HepG2 (cell line): ENCODE results near the gene ELL. TPM values are rescaled to one million over a fixed set of nuclear protein-coding genes. Genes with fewer than 3 reads are reported as not detected.
A peak's percentile ranks its signal among the peaks of the same experiment; 100 is the strongest.

Source experiments
- ATF7 ChIP-seq, 2 experiments: fragments of 450-650 bp in 1 of 2; sonication (generic) in 1 of 2; formaldehyde crosslinking in 1 of 2; IDR thresholded peaks; 2 replicates each; pipeline versions ENCODE4 v1.4.0 to v1.6.1; 2016 to 2020; ENCODE audit warnings: antibody characterized with exemption in 1 of 2, mild to moderate bottlenecking in 1 of 2, missing genetic modification reagents in 1 of 2
- ELF4 ChIP-seq: sonication (generic); formaldehyde crosslinking; IDR thresholded peaks from 2 replicates; pipeline ENCODE4 v1.5.0; 2020; ENCODE audit warnings: missing genetic modification reagents, mild to moderate bottlenecking, moderate library complexity, borderline replicate concordance
- KDM1A ChIP-seq: IDR thresholded peaks from 2 replicates; pipeline ENCODE4 v1.6.1; 2016; ENCODE audit warnings: missing compliant biosample characterization
- NRL ChIP-seq: sonication (generic); formaldehyde crosslinking; IDR thresholded peaks from 2 replicates; pipeline ENCODE4 v1.5.0; 2020; ENCODE audit warnings: missing genetic modification reagents, mild to moderate bottlenecking, moderate library complexity, borderline replicate concordance
- RBFOX2 ChIP-seq: fragments of 200-400 bp; formaldehyde crosslinking; IDR thresholded peaks from 2 replicates; pipeline ENCODE4 v1.6.1; 2017; ENCODE audit warnings: low read depth, mild to moderate bottlenecking, low read length
- REPIN1 ChIP-seq: sonication (generic); formaldehyde crosslinking; IDR thresholded peaks from 2 replicates; pipeline ENCODE4 v1.8.0; 2022; ENCODE audit warnings: missing genetic modification reagents, low read depth, mild to moderate bottlenecking, borderline replicate concordance
- RNF2 ChIP-seq: fragments of 450-650 bp; conservative IDR thresholded peaks from 2 replicates; pipeline ENCODE4 v1.6.1; 2016; ENCODE audit warnings: low read depth
- SMARCC2 ChIP-seq: fragments of 450-650 bp; IDR thresholded peaks from 2 replicates; pipeline ENCODE4 v1.6.1; 2017; ENCODE audit warnings: antibody characterized with exemption, mild to moderate bottlenecking
- ZBTB38 ChIP-seq: sonication (generic); formaldehyde crosslinking; IDR thresholded peaks from 2 replicates; pipeline ENCODE4 v1.5.1; 2020; ENCODE audit warnings: mild to moderate bottlenecking, missing genetic modification reagents
- ZFYVE20 ChIP-seq: sonication (generic); formaldehyde crosslinking; IDR thresholded peaks from 2 replicates; pipeline ENCODE4 v1.8.0; 2023; ENCODE audit warnings: low read depth, mild to moderate bottlenecking, moderate library complexity, missing genetic modification reagents, borderline replicate concordance
- ZNF12 ChIP-seq: sonication (generic); formaldehyde crosslinking; IDR thresholded peaks from 2 replicates; pipeline ENCODE4 v1.5.0; 2020; ENCODE audit warnings: missing genetic modification reagents
- ZNF230 ChIP-seq: sonication (generic); formaldehyde crosslinking; IDR thresholded peaks from 2 replicates; pipeline ENCODE4 v1.4.0; 2020; ENCODE audit warnings: mild to moderate bottlenecking, missing genetic modification reagents
- ZNF3 ChIP-seq: IDR thresholded peaks from 2 replicates; pipeline ENCODE4 v1.7.0; 2017; ENCODE audit warnings: inconsistent platforms
- ZNF350 ChIP-seq: sonication (generic); formaldehyde crosslinking; IDR thresholded peaks from 2 replicates; pipeline ENCODE4 v1.4.0; 2020; ENCODE audit warnings: mild to moderate bottlenecking, low read depth, missing genetic modification reagents, borderline replicate concordance
- ZNF7 ChIP-seq: IDR thresholded peaks from 2 replicates; pipeline ENCODE4 v1.6.1; 2016; ENCODE audit warnings: missing biosample characterization, missing genetic modification reagents
- ZNF772 ChIP-seq: sonication (generic); formaldehyde crosslinking; IDR thresholded peaks from 2 replicates; pipeline ENCODE4 v1.5.0; 2020; ENCODE audit warnings: mild to moderate bottlenecking, missing genetic modification reagents
- polyA plus RNA-seq, 8 experiments: library from polyadenylated mRNA; depleted of rRNA in 3 of 8; stranded (reverse) in 7 of 8; unstranded in 1 of 8; fragments of >200 nt; fragmentation: Illumina TruSeq in 4 of 8; extraction: Trizol in 4 of 8; gene quantifications; 2 replicates each; pipeline versions ENCODE4 v1.2.1 to v1.2.3, GENCODE V29; 2011 to 2016; ENCODE audit warnings: low read depth in 4 of 8, missing spikeins in 1 of 8, mixed read lengths in 1 of 8; ENCODE audit not compliant: insufficient read depth in 1 of 8
- total RNA-seq, 5 experiments: library from RNA; depleted of rRNA; stranded (reverse); fragments of >200 nt; fragmentation: Illumina TruSeq; extraction: Trizol; gene quantifications; 2 replicates each; pipeline ENCODE4 v1.2.3, GENCODE V29; 2016; ENCODE audit warnings: low read depth in 1 of 5
- TF ChIP-seq, protein P1 (sequence below): fragments of 450-650 bp; IDR thresholded peaks from 2 replicates; pipeline ENCODE4 v1.6.1; 2016
- TF ChIP-seq, protein P2 (sequence below): sonication (generic); formaldehyde crosslinking; IDR thresholded peaks from 2 replicates; pipeline ENCODE4 v1.5.0; 2020; ENCODE audit warnings: missing genetic modification reagents, mild to moderate bottlenecking, borderline replicate concordance
- TF ChIP-seq, protein P3 (sequence below): sonication (generic); formaldehyde crosslinking; IDR thresholded peaks from 2 replicates; pipeline ENCODE4 v1.4.0; 2020; ENCODE audit warnings: missing genetic modification reagents
- TF ChIP-seq, protein P4 (sequence below): sonication (generic); formaldehyde crosslinking; IDR thresholded peaks from 2 replicates; pipeline ENCODE4 v1.5.0; 2020; ENCODE audit warnings: missing genetic modification reagents
- TF ChIP-seq, protein P5 (sequence below): sonication (generic); formaldehyde crosslinking; IDR thresholded peaks from 2 replicates; pipeline ENCODE4 v1.4.0; 2020; ENCODE audit warnings: mild to moderate bottlenecking, missing genetic modification reagents

The ELL gene
- total and polyA plus RNA-seq, 2 of the 13 experiments (the other 11 are each of a cell fraction or from before 2014, with no cell fraction given) = 3.7 to 5.4 TPM

DNA sequence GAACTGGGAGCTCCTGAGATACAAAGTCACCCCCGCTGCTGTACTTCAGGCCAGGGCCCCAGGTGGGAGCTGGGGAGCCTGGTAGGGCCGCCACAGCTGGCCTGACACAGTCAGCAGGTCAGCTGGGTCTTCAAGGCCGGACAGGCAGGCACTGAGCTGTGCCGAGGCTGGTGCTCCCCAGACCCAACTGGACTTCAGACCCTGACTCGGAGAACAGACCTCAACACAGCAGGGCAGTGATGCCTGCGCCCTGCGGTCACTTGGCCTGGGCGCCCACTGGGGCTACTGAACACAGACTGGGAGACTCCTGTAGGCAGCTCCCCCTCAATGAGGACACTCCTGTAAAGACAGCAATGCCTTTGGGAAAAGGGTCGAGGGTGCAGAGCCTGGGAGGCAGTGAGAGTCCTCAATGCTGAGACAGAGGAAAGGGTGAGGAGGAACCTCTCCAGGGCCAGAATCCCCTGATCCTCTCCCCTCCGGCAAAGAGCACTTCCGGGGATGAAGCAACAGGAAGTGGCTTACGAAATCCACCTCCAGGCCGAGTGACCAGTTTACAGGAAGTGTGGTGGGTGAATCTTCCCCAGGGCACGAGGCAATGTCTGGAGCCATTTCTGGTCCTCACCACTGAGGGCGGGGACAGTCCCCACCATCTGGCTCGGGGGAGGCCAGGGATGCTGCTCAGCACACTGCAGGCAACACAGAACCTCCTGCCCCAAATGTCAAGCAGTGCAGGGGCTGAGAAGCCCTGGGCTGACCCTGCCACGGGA, 43.1 kb downstream of the ELL start (continued):
- TF ChIP-seq, protein P1, sequence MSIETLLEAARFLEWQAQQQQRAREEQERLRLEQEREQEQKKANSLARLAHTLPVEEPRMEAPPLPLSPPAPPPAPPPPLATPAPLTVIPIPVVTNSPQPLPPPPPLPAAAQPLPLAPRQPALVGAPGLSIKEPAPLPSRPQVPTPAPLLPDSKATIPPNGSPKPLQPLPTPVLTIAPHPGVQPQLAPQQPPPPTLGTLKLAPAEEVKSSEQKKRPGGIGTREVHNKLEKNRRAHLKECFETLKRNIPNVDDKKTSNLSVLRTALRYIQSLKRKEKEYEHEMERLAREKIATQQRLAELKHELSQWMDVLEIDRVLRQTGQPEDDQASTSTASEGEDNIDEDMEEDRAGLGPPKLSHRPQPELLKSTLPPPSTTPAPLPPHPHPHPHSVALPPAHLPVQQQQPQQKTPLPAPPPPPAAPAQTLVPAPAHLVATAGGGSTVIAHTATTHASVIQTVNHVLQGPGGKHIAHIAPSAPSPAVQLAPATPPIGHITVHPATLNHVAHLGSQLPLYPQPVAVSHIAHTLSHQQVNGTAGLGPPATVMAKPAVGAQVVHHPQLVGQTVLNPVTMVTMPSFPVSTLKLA = peak; percentile 39; the same call in 1 of the 2 replicates
- TF ChIP-seq RNF2 (0 out of 2 replicates have a peak, but pooled peaks have one; percentile 61), ZNF7 (CRISPR knock-in tag) (peak; percentile 27; the same call in 1 of the 2 replicates), REPIN1 (peak; percentile 62; the same call in 1 of the 2 replicates), ZBTB38 (CRISPR knock-in tag) (peak; percentile 89), NRL (peak; percentile 37; the same call in 1 of the 2 replicates), ZNF772 (CRISPR knock-in tag) (no peak; the same call in none of the 2 replicates), KDM1A (peak; percentile 76), RBFOX2 (peak; percentile 39; the same call in 1 of the 2 replicates), ZNF230 (CRISPR knock-in tag) (no peak), ZFYVE20 (CRISPR knock-in tag) (no peak), ZNF12 (CRISPR knock-in tag) (peak; percentile 24; the same call in 1 of the 2 replicates), ZNF3 (CRISPR knock-in tag) (0 out of 2 replicates have a peak, but pooled peaks have one; percentile 25), ATF7 (IDR thresholded peaks at IDR 0.05) (no peak), ATF7 (CRISPR knock-in tag; IDR thresholded peaks at IDR 0.05) (0 out of 2 replicates have a peak, but pooled peaks have one; percentile 36), SMARCC2 (no peak), ZNF350 (peak; percentile 97), ELF4 (peak; percentile 94)
- TF ChIP-seq, protein P2, sequence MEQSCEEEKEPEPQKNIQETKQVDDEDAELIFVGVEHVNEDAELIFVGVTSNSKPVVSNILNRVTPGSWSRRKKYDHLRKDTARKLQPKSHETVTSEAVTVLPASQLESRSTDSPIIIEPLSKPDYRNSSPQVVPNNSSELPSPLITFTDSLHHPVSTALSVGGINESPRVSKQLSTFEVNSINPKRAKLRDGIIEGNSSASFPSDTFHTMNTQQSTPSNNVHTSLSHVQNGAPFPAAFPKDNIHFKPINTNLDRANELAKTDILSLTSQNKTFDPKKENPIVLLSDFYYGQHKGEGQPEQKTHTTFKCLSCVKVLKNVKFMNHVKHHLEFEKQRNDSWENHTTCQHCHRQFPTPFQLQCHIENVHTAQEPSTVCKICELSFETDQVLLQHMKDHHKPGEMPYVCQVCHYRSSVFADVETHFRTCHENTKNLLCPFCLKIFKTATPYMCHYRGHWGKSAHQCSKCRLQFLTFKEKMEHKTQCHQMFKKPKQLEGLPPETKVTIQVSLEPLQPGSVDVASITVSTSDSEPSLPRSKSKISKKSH (CRISPR knock-in tag) = peak; percentile 57; the same call in 1 of the 2 replicates
- TF ChIP-seq, protein P3, sequence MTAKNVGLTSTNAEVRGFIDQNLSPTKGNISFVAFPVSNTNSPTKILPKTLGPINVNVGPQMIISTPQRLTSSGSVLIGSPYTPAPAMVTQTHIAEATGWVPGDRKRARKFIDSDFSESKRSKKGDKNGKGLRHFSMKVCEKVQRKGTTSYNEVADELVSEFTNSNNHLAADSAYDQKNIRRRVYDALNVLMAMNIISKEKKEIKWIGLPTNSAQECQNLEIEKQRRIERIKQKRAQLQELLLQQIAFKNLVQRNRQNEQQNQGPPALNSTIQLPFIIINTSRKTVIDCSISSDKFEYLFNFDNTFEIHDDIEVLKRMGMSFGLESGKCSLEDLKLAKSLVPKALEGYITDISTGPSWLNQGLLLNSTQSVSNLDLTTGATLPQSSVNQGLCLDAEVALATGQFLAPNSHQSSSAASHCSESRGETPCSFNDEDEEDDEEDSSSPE (CRISPR knock-in tag) = peak; percentile 84
- TF ChIP-seq, protein P4, sequence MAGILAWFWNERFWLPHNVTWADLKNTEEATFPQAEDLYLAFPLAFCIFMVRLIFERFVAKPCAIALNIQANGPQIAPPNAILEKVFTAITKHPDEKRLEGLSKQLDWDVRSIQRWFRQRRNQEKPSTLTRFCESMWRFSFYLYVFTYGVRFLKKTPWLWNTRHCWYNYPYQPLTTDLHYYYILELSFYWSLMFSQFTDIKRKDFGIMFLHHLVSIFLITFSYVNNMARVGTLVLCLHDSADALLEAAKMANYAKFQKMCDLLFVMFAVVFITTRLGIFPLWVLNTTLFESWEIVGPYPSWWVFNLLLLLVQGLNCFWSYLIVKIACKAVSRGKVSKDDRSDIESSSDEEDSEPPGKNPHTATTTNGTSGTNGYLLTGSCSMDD (CRISPR knock-in tag) = no peak
- TF ChIP-seq, protein P5, sequence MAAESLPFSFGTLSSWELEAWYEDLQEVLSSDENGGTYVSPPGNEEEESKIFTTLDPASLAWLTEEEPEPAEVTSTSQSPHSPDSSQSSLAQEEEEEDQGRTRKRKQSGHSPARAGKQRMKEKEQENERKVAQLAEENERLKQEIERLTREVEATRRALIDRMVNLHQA = no peak
